GM19035 (cell line): ENCODE measurements around the gene CYB561D1.
A peak's percentile ranks its signal among the peaks of the same experiment; 100 is the strongest.

ENCODE experiments used
- ATAC-seq: cut with Tn5 transposase; IDR thresholded peaks from one replicate; pipeline ENCODE4 v1.9.1; 2021; ENCODE audit not compliant: unreplicated experiment

CYB561D1 gene

GRCh38 chr1:109479901-109480300 is 14.0 kb upstream of the CYB561D1 start:
- ATAC-seq: no peak

DNA sequence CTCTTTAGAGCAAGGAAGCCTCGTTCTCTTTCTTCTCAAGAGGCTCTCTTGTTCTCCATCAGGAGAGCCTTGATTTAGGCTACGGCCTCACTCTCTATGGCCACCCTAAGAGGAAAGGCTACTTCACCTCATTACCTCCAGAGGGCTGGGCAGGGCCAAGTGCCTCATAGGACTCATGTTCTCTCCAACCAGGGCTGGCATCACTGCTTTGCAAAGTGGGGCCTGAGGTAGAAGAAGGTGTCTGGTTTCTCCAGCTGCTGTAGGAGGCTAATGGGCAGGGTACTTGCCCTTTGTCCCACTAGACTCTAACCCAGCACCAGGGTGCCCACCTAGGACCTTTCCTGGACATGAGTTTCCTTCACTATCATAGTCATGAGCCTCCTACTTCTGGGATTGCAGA is 12.2 kb upstream of the CYB561D1 start:
- no peak for ATAC-seq

DNA sequence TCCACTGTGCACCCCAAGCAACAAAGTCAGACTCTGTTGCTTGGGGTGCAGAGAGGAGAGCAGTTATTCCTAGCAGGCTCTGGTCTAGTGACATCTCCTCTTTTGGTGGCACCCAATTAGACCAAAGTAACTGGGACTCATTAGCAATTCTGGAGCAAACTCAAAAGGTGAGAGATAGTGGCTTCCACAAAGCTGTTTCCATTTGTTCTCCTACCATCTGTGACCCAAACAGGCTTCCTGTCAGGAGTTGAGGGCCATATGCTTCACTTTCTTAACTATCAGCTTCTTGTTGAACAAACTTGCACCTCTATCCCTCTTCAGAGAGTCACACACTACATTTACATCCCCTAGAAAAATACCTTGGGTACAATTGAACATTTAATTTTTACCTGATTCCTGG is 11.7 kb upstream of the CYB561D1 start:
- no peak for ATAC-seq

DNA sequence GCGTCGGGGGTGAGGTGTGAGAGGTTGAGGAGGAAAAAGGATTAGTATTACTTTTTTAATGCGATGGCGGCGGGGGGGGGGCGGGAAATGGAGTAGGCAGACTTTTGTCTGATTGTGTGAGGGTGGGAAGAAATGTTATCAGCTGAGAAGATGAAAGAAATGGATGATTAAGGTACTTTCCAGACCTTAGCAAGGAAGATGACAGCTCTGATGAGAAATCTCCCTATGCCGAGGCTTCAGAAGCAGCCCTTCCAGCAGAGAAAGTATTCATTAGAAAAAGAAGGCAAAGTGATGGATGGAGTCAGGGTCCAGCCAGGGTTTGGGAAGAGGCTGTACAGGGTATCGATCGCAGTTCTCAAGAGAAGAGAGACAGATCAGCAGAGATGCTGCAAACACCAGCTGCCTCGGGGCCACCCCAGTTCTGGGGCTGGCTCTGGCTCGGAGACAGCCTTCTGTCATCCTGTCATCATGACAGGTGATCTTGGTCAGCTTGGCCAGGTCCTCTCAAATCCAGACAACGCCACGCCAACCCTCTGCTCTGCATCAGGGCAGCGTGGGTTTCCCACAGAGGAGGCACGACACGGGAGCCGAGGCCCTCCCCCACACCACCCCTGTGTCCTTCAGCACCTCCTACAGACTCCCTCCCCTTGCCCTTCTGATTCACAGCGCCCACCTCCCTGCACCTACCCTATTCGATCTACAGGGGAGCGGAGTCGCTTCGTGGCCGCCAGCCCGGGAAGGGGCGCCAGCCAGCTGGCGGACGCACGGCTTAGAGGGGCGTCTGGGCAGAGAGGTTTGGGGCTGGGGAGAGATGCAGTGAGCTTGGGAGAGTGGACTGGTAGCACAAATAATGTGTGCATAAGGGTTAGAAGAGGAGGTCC is 10.9 kb upstream of the CYB561D1 start:
- ATAC-seq: peak; percentile 11

DNA sequence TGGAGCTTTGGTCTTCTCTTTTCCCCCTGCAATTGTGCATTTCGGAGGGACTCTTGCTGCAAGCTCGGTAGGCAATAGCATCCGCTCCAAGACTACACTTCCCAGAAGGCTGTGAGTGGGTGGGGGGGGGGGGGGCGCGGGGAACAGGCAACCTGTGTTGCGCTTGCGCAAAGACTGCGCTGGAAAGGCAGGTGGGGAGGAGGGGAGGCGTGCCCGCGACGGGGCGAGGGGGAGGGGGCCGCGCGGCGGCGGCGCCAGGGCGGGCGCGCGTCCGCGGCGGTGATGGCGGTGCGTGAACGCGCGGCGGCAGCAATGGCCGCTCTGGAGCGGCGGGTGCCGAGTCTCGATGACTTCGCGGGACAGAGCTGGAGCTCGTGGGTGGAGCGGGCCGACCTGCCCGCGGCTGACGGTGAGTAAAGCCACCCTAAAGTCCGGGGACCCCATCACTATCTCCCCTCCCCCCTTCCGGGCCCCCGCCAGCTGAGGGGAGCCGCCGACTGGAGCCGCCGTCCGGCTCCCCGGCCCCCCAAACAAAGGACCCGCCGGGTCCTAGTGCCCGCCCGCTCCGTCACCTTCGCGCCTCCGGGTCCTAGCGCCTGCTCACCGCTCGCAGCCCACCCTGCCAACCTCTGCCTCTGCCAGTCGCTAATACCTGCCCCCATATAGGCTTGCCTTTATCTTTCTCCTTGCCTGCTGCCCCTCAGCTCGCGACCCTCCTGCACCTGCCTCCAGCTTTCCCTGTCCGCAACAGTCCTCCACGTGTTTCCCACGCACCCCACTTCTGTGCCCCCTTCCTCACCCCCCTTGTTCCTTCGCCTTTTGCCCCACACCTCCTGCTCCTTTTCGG is 10.0 kb upstream of the CYB561D1 start, which contains the start of gene ATXN7L2:
Gene ATXN7L2, plus strand, starts transcription at position 234 of the 847 bp plus-strand sequence. Its CDS starts 49 bp downstream, at position 283.
- peak; percentile 84 for ATAC-seq

DNA sequence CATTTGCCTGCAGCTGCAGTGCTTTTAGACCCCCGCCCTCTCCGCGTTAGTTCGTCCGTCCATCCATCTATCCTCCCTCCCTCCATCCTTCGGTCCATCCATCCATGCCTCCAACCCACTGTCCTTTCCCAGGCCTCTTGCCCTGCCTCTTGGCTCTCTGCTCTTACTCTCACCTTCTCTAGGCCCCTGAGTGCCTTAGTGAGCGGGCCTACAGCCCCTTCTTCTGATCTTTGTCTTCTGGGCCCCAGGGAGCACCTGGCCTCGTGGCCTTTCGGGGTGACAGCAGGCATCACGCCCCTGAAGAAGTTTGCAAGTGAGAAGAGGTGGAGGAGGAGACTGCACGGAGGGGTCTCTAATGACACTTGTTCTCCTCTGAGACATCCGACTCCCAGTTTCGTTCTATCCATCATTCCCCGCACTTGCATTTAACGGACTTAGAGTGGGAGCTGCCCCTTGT is 9.3 kb upstream of the CYB561D1 start:
- ATAC-seq: no peak

GRCh38 chr1:109485001-109485400 is 8.9 kb upstream of the CYB561D1 start:
- ATAC-seq: no peak

GRCh38 chr1:109487261-109487660 is 6.6 kb upstream of the CYB561D1 start:
- ATAC-seq: no peak

GRCh38 chr1:109488201-109488600 is 5.7 kb upstream of the CYB561D1 start:
- no peak for ATAC-seq

DNA sequence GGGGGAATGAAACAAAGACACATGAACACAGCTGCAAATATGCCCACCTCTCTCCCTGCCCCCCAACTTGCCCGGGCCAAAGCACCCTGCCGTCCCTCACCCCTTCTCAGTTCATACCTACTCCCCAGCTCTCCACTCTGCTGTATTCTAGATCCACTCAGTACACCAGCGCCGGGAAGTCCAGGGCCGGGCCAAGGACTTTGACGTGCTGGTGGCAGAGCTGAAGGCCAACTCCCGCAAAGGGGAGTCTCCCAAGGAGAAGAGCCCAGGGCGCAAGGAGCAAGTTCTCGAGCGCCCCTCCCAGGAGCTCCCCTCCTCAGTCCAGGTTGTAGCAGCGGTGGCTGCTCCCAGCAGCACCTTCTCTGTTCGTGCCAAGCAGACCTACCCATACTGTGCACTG is 5.2 kb upstream of the CYB561D1 start:
- no peak for ATAC-seq

DNA sequence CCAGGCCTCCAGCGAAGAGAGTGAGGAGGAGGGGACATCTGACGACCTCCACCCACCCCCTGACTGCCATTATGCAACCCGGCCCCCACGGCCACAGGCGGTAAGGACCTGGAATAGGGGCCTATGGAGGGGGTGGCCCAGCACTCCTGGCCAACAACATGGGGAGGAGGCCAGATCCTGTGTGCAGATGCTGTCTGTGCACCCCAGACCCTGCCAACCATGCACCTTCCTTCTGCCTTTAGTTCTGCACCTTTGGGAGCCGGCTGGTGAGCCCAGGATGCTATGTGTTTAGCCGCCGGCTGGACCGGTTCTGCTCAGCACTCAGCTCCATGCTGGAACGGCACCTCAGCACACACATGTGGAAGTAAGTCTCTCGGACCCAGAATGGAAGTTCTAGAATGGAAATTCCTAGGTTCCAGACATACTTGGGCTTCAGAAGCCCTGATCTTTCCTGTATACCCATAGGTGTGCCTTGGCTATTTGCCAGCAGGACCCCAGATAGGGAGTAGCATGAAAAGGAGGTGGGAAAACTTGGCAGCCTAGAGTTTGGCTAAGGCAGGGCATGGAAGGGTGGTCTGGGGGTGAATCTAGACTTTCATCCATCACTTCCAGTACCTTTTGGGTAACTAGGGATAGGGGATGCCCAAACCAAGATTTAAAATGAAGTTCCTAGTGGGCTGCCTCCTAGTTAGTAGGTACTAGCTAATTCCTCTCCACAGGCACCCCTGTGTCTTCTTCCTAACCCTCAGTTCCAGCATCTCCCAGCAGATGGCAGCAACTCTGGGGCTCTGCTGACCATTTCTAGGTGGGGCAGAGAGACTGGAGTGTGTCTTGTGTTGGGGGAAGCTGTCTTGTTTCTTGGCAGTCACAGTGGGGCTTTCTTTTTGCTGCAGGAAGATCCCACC is 3.6 kb upstream of the CYB561D1 start:
- ATAC-seq: no peak

- ATAC-seq: no peak
Observed at GRCh38 chr1:109490934-109491302, 3.0 kb upstream of the CYB561D1 start.

DNA sequence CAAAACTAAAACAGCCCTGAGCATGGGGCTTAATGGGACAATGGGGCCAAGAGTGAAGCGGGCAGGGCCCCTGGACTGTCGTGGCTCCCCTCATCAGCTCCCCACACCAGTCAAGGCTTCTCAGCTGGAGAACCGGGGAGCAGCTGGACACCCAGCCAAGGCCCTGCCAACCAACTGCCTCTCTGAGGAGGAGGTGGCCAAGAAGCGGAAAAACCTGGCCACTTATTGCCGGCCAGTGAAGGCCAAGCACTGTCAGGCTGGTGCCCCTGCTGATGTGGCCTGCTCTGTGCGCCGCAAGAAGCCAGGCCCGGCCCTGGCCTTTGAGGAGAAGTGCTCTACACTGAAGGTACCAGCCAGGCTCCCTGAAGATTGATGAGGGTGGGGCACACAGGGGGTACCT is 2.5 kb upstream of the CYB561D1 start:
- ATAC-seq: no peak

- no peak for ATAC-seq
Observed at GRCh38 chr1:109492779-109493178, 1.1 kb upstream of the CYB561D1 start.

DNA sequence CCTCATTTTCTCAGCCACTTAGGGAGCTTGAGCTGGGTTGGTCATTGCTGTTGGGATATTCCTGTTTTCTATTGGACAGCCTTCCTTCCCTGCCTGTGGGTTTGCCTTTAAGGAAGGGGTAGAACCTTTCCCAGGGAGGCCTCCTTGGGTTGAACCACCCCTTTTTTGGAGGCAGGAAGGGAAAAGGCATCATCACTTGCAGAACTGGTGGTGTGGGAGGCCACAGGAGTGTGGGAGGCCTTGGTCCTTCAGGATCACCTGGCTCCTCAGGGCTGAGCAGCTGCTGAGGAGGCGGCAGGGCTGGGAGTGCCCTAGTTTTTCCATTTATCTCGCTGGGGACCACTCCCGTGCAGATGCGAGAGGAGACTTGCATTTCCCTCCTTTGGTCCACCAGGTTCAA is 667 bp upstream of the CYB561D1 start:
- no peak for ATAC-seq

- no peak for ATAC-seq
Observed at GRCh38 chr1:109495738-109496137, 1.8 kb downstream of the CYB561D1 start.

DNA sequence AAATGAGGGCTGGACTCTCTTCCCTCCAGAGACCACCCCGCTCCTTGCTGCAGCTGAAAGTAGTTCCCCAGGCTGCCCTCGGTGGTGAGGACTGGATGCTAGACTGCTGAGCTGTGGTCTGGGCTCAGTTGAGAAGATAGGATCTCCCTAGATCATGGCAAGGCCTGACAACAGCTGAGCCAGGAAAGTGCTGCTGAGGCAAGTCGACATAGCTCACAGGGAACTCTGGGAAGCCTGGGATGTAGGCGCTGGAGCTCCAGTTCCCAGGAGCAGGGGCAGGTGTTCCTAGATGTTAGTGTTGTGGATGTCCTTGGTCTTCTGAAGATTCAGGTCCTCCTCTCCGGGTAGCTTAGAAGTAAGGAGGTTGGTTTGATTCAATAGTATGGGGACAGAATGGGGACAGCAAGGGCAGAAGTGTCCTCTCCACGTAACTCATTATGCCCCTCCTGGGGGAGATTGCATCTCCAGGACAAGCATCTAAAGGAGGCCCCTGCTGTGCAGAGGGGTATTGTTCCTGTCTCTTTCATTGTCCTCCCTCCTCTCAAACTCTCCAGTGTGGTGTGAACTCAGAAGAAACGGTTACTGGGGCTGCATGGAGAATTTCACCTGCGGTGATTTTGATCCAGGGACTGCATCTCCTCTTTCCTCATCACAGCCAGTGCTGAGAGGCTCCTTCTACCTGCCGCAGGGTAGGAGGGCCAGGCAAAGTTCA is 3.7 kb downstream of the CYB561D1 start:
- ATAC-seq: no peak

GRCh38 chr1:109498161-109498801 is 4.4 kb downstream of the CYB561D1 start:
- ATAC-seq: no peak

DNA sequence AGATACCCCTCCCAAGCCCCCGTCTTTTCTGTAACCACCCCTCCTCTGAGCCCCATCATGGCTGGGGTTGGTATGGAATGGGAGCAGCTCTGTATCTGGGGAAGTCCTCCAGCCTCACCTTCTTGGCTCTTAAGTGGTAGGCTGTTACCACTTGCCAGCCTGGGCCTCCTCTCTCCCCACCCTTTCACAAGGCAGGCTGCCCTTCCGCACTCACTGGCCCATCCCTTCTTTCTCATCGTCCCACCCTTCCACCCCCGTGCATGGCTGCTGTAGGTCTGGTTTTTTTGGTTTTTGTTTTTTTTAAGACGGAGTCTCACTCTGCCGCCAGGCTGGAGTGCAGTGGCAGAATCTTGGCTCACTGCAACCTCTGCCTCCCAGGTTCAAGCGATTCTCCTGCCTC is 5.2 kb downstream of the CYB561D1 start:
- no peak for ATAC-seq
